ENCODE data around the gene B3GLCT.

GRCh38 chr13:31151837-31152236 is 47.9 kb upstream of the B3GLCT start:
- TF ChIP-seq EZH2phosphoT487 (IDR thresholded peaks at IDR 0.05; ENCODE audit: insufficient read depth, low read depth) (no peak), EZH2 (IDR thresholded peaks at IDR 0.05; ENCODE audit: insufficient read depth, poor library complexity, severe bottlenecking) (no peak)

Data from GM23248 (cell line).